Measurements from ENCODE around the gene EREG. TPM values are rescaled to one million over a fixed set of nuclear protein-coding genes. Genes with fewer than 3 reads are reported as not detected.

Gene EREG
- total and polyA plus RNA-seq, 12 donors = 0.08 to 1.4 (median 0.30) TPM; not detected in 8

DNA sequence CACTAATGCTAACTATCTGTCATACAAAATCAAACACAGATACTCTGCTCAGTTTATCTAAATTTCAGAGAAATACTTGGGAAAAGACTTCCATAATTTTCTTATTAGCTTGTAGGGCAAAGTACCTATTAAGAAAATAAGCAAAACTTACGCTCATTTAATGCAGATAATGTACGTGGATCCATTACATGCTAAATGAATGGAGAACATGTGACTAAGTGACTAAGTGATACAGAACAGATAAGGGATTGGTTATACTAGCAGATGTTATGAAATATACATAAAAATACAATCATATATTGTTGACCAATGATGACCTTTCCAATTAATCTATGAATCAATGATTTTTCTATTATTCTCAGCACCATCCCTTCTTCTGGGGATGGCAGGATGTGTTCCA is 25.7 kb downstream of the EREG start:
- intact Hi-C loops (cut with DNase I) = no loop called here
- H3K36me3 ChIP-seq (replicated peaks in 1 of 2) = no peaks in the 10 kb centered on the region
- WGBS, 4 donors = 60 to 77% (median 73%) methylated on average over 2 of the region's 2 CpGs

DNA sequence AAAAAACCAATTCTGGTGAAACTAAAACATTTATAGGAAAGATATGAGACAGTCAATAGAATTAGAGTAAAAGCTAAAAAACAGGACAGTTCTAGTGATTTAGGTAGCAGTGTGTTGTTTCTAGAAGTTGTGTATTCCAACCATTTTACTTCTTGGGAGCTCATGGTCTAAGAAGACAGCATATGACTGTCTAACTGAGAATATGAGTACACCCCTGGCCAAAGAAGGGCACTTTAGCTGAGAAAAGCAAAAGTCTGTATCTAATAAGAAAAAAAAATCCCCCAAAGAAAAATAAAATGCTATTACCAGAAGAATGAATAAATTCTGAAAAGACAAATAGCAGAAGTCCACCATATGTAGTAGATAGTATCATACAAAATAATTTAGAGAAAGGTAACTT is 26.4 kb downstream of the EREG start:
- Histone ChIP-seq H3K27me3 (no peaks in the 10 kb centered on the region), H3K4me1 (replicated peaks in 1 of 2) (no peaks in the 10 kb centered on the region), H3K27ac (no peak overlapping the region), H3K9me3 (replicated peaks in 1 of 3) (no peaks in the 10 kb centered on the region), H3K4me3 (no peak overlapping the region), H3K36me3 (replicated peaks in 1 of 2) (no peaks in the 10 kb centered on the region)
- TF ChIP-seq, protein P1, sequence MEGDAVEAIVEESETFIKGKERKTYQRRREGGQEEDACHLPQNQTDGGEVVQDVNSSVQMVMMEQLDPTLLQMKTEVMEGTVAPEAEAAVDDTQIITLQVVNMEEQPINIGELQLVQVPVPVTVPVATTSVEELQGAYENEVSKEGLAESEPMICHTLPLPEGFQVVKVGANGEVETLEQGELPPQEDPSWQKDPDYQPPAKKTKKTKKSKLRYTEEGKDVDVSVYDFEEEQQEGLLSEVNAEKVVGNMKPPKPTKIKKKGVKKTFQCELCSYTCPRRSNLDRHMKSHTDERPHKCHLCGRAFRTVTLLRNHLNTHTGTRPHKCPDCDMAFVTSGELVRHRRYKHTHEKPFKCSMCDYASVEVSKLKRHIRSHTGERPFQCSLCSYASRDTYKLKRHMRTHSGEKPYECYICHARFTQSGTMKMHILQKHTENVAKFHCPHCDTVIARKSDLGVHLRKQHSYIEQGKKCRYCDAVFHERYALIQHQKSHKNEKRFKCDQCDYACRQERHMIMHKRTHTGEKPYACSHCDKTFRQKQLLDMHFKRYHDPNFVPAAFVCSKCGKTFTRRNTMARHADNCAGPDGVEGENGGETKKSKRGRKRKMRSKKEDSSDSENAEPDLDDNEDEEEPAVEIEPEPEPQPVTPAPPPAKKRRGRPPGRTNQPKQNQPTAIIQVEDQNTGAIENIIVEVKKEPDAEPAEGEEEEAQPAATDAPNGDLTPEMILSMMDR (IDR thresholded peaks at IDR 0.05) = no peak
- TF ChIP-seq POLR2A (IDR thresholded peaks at IDR 0.05) = no peak
- DNase-seq = no peak
- intact Hi-C loops (cut with DNase I) = no loop called here

More for the DNA sequence above, 25.7 kb downstream of the EREG start:
- no peak for TF ChIP-seq POLR2A (IDR thresholded peaks at IDR 0.05)
- TF ChIP-seq, protein P1 (IDR thresholded peaks at IDR 0.05) = no peak
- no peaks in the 10 kb centered on the region for H3K4me1 ChIP-seq (replicated peaks in 1 of 2)
- no peak for DNase-seq
- H3K9me3 ChIP-seq (replicated peaks in 1 of 3) = no peaks in the 10 kb centered on the region
- no peaks in the 10 kb centered on the region for H3K27me3 ChIP-seq
- no peak overlapping the region for H3K27ac ChIP-seq
- no peak overlapping the region for H3K4me3 ChIP-seq

DNA sequence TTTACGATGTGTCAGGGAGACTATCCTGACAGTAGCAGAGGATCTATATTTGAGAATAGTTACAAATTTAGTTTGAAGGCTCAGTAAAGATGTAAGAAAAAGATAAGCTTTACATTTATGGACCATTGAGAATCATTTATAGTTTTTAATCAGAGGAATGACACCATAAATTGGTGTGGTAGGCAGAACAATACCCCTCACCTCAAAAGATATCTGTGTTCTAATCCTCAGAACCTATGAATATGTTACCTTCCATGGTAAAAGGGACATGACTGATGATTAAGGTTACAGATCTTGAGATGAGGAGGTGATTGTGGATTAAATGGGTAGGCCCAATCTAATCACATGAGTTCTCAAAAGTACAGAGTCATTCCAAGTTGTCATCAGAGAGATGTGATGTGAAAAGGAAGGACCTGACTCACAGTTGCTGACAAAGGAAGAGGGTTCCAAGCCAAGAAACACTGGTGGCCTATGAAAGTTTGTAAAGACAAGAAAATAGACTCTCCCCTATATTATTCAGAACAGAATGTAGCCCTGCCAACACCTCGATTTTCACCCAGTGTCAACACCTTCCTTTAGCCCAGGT is 27.0 kb downstream of the EREG start:
- Histone ChIP-seq H3K27ac (no peak overlapping the region), H3K4me1 (replicated peaks in 1 of 2) (no peaks in the 10 kb centered on the region), H3K9me3 (replicated peaks in 1 of 3) (no peaks in the 10 kb centered on the region), H3K36me3 (replicated peaks in 1 of 2) (no peaks in the 10 kb centered on the region), H3K4me3 (no peak overlapping the region), H3K27me3 (no peaks in the 10 kb centered on the region)
- TF ChIP-seq, protein P1 (IDR thresholded peaks at IDR 0.05) = no peak
- no peak for TF ChIP-seq POLR2A (IDR thresholded peaks at IDR 0.05)
- WGBS, 4 donors = 77 to 84% (median 81%) methylated on average over 2 of the region's 2 CpGs
- DNase-seq = no peak
- intact Hi-C loops (cut with DNase I) = no loop called here

DNA sequence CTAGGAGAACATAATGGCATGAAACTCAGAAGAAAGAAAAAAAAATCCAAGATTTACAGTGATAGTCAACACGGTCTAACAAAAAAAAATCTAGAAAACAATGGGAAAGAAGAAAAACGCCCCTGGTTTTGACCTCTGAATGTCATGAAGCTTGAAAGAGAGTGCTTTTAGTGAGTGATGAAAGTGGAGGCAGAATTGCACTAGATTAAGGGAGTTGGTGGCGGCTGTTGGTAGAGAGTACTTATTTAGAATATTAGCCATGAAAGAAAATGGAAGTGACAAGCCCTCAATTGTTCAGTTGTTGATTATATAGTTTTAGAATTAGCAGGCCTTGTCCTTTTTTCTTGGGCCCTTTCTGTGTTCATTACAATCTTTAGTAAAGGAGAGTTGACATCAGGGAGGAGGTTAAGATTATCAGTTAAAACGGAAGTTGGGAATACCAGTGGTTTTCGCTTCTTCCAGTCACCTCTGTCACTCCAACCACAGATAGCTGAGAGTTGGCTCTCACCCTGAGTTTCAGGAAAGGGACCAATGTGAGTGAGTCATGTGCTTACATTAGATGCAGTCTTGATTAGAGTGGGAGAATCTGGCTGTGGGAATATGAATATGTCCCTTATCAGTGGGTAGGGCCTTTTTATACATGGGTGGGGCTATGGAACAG is 29.7 kb downstream of the EREG start:
- TF ChIP-seq, protein P1 (IDR thresholded peaks at IDR 0.05) = no peak
- TF ChIP-seq POLR2A (IDR thresholded peaks at IDR 0.05) = no peak
- no peaks in the 10 kb centered on the region for H3K36me3 ChIP-seq (replicated peaks in 1 of 2)

More for the DNA sequence above, 29.7 kb downstream of the EREG start:
- DNase-seq = no peak
- Histone ChIP-seq H3K4me3 (no peak overlapping the region), H3K27ac (no peak overlapping the region), H3K27me3 (no peaks in the 10 kb centered on the region), H3K9me3 (replicated peaks in 1 of 3) (no peaks in the 10 kb centered on the region), H3K4me1 (replicated peaks in 1 of 2) (no peaks in the 10 kb centered on the region)
- intact Hi-C loops (cut with DNase I) = no loop called here
- 78 to 84% (median 82%) methylated on average over 5 of the region's 5 CpGs for WGBS, 4 donors
